Stimulated activated naive B cell treated with anti-CD40 and anti-IgM and Interleukin-4, amounts not matched to agents 10 μg/mL and 1 μg/mL and 100 μg/mL, for 72 hours (primary cell): ENCODE data around the gene ENTREP1.
"Not testable (repeated sequence)": the region's sequence is repeated elsewhere in the genome, so short reads cannot be mapped to it uniquely, and the experiment has no call there.

Experiments used
- ATAC-seq, 2 donors: fragments of 150-1000 bp; cut with Tn5 transposase; replicated peaks; 2 replicates each; pipeline ENCODE4 v1.10.0; 2021; ENCODE audit warnings: moderate library complexity in 1 of 2
- DNase-seq: peaks from one replicate; pipeline ENCODE4 v3.0.0; 2021
- H3K27ac Mint-ChIP-seq: one replicate; pipeline ENCODE4 v1.8.0; 2022; ENCODE audit warnings: mild to moderate bottlenecking, mixed read lengths
- H3K27me3 Mint-ChIP-seq, 2 donors: one replicate each; pipeline ENCODE4 v1.8.0; 2022; ENCODE audit warnings: mixed read lengths in 2 of 2
- H3K36me3 Mint-ChIP-seq, 2 donors: one replicate each; pipeline ENCODE4 v1.8.0; 2022; ENCODE audit warnings: mixed read lengths in 2 of 2, mild to moderate bottlenecking in 1 of 2
- H3K4me1 Mint-ChIP-seq, 2 donors: one replicate each; pipeline ENCODE4 v1.8.0; 2022; ENCODE audit warnings: mixed read lengths in 2 of 2, mild to moderate bottlenecking in 1 of 2
- H3K4me3 Mint-ChIP-seq, 2 donors: one replicate each; pipeline ENCODE4 v1.8.0; 2022; ENCODE audit warnings: mild to moderate bottlenecking in 2 of 2, mixed read lengths in 2 of 2, moderate library complexity in 1 of 2
- H3K9me3 Mint-ChIP-seq, 2 donors: one replicate each; pipeline ENCODE4 v1.8.0; 2022; ENCODE audit warnings: mixed read lengths in 2 of 2, mild to moderate bottlenecking in 1 of 2

Gene ENTREP1

DNA sequence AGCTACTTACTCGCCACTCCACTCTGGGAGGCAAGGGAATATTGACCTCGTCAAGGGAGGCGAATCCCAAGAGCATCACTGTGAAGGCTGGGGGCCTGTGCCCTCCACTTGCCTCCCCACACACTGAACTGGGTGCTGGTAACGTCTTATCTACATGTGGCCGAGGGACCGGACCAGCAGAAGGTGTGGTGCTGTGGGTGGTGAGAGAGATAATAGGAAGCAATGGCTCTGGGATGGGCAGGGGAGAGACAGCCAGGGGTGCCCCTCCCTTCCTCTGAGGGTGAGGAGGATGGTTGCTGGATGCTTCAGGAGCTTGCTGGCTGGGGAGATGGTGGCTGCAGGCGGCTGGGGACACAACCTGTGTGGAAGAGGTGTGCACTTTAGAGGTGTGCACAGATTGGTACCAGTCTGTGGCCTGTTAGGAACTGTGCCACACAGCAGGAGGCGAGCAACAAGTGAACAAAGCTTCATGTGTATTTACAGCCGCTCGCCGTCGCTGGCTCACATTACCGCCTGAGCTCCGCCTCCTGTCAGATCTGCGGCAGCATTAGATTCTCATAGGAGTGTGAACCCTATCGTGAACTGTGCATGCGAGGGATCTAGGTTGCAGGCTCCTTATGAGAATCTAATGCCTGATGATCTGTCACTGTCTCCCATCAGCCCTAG is 100.3 kb downstream of the ENTREP1 start:
- Mint-ChIP-seq H3K9me3 (no peaks in the 10 kb centered on the region), H3K4me1 (peaks cover 0 to 6% of the 10 kb centered on the region in 2 donors), H3K27me3 (peaks cover 10 to 35% of the 10 kb centered on the region in 2 donors), H3K36me3 (no peaks in the 10 kb centered on the region), H3K27ac (no peak overlapping the region), H3K4me3 (no peak overlapping the region)
- ATAC-seq (no peak), DNase-seq (no peak)

DNA sequence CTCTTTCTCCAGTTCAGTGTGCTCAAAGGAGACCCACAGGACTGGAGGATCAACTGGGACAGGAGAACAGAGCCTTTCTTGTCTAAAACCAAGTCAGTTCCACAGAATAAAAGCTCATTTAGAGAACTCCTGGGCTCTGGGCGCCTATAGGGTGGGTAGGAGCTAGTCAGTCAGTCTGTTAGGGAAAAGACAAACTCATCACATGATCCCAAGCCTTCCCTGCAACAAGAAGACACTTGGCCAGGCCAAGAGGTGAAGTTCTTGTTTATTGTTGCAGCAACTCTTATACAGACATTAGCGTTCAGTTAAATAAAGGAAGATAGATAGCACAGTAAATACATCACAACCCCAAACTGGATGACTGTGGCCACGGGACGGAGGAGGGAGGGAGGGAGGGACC is 102.3 kb downstream of the ENTREP1 start:
- Mint-ChIP-seq H3K27me3 (peaks cover 6 to 16% of the 10 kb centered on the region in 2 donors), H3K27ac (no peak overlapping the region), H3K36me3 (no peaks in the 10 kb centered on the region), H3K4me1 (peaks cover 0 to 2% of the 10 kb centered on the region in 2 donors), H3K4me3 (no peak overlapping the region), H3K9me3 (no peaks in the 10 kb centered on the region)
- DNase-seq (no peak), ATAC-seq (no peak)

DNA sequence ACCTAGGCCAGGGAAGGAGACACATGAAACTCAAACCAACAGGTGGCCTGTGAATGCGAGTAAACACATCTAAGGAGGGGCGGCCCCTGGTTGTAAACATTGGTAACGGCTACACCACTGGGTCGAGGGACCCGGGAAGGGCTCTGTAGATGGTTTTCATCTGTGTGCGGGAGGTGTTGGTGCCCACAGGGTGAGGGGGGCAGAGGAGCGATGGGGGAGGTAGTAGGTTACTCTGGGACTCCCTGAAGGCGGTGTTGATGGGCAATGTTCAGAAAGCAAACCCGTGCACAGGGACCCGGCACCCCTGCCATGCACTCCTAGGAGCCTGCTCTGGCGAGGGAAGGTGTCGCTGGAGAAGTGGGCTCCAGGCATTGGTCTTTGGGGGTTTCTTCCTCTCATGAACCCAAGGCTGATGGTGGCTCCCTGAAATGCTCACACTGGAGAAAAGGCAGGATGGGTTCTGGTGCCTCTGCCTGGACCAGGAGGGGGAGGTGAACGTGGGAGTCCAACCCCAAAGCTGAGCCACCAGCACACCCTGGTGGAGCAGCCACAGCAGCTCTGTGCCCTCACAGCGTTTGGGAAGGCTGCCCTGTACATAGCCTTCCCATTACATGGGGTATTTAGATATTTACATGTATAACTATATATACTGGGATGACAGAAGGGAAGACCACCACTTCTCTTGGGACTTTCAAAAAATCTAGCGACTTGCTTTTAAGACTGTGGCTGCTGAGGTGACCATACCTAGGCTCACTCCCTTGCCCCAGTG is 103.2 kb downstream of the ENTREP1 start:
- H3K4me3 Mint-ChIP-seq, result no peak overlapping the region
- ATAC-seq (no peak), DNase-seq (no peak)
- H3K36me3 Mint-ChIP-seq, result no peaks in the 10 kb centered on the region
- H3K27me3 Mint-ChIP-seq, result peaks cover 6 to 7% of the 10 kb centered on the region in 2 donors
- no peaks in the 10 kb centered on the region for H3K9me3 Mint-ChIP-seq
- no peak overlapping the region for H3K27ac Mint-ChIP-seq
- H3K4me1 Mint-ChIP-seq, result no peaks in the 10 kb centered on the region

DNA sequence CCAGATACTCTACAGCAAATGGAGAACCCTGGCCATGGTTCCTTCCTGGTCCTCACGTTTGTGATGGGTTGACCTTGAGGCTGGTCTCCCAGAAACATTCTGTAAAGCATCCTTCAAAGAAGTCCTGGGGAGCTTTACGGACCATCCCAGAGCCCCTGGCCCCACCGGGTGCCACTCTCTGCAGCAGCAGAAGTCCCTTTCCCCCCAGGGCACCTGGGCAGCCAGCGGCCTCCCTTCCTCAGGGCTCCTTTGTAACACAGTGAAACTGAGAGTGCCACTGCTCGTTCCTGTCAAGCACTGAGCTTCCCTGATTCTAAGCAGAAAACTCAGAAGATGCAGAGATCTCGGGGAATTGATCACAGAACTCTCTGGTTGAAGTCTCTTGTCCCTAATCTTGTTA is 104.3 kb downstream of the ENTREP1 start:
- no peak for ATAC-seq
- H3K36me3 Mint-ChIP-seq, result no peaks in the 10 kb centered on the region
- H3K27ac Mint-ChIP-seq, result no peak overlapping the region
- no peaks in the 10 kb centered on the region for H3K9me3 Mint-ChIP-seq
- DNase-seq, result no peak
- H3K27me3 Mint-ChIP-seq, result peaks cover 6% of the 10 kb centered on the region in 2 donors
- H3K4me1 Mint-ChIP-seq, result no peaks in the 10 kb centered on the region
- H3K4me3 Mint-ChIP-seq, result no peak overlapping the region

DNA sequence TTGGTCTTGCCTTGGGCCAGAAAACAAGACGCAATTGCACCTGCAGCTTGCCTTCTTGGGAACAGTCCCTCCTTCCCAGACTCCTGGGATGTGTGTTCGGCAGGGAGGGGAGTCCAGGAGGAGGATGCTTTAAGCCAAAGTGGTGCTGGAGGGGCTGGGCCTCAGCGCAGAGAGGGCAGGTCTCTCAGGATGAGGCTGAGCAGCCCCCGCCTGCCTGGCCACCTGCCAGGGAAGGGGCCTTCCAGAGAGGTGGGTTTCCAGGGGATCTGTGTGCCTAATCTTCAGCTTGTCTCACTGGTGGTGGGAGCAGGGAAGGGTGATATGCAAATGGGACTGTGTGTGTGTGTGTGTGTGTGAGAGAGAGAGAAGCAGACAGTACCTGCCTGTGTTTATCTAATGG is 105.2 kb downstream of the ENTREP1 start:
- no peaks in the 10 kb centered on the region for H3K36me3 Mint-ChIP-seq
- no peak for DNase-seq
- no peak overlapping the region for H3K27ac Mint-ChIP-seq
- ATAC-seq, result no peak
- no peaks in the 10 kb centered on the region for H3K4me1 Mint-ChIP-seq
- no peaks in the 10 kb centered on the region for H3K9me3 Mint-ChIP-seq
- H3K4me3 Mint-ChIP-seq, result no peak overlapping the region
- peaks cover 2% of the 10 kb centered on the region in 2 donors for H3K27me3 Mint-ChIP-seq

DNA sequence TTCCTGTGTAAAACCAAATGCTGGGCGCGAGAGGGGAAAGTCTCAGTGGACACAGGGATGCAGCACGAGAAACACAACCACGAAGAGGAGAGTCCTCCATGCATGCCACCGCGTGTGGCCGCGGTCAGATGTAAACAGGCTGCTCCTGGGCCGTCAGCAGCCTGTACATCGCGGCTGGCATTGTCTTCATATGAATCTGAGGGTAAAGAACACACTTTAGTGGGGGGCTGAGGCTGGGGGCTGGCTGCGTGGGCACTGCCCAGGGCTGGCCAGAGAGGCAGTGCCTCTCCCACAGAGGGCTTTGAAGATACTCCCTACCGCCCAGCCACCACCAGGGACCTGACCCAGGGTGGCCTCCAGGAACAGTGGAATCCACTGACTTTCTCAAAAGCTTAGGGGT is 106.2 kb downstream of the ENTREP1 start:
- DNase-seq, result no peak
- Mint-ChIP-seq H3K27me3 (no peaks in the 10 kb centered on the region), H3K4me1 (no peaks in the 10 kb centered on the region), H3K9me3 (no peaks in the 10 kb centered on the region), H3K4me3 (no peak overlapping the region), H3K27ac (no peak overlapping the region), H3K36me3 (no peaks in the 10 kb centered on the region)
- ATAC-seq, result no peak

DNA sequence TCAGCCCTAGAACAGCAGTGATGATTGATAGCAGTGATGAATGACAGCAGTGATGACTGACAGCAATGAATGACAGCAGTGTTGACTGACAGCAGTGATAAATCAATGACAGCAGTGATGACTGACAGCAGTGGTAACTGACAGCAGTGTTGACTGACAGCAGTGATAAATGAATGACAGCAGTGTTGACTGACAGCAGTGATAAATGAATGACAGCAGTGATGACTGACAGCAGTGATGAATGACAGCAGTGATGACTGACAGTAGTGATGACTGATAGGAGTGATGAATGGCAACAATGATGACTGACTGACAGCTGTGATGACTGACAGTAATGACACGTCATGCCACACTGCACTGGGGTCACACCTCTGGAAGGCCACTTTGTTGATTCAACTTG is 106.8 kb downstream of the ENTREP1 start:
- H3K27ac Mint-ChIP-seq, result no peak overlapping the region
- H3K27me3 Mint-ChIP-seq, result no peaks in the 10 kb centered on the region
- no peak overlapping the region for H3K4me3 Mint-ChIP-seq
- H3K36me3 Mint-ChIP-seq, result no peaks in the 10 kb centered on the region
- H3K9me3 Mint-ChIP-seq, result no peaks in the 10 kb centered on the region
- H3K4me1 Mint-ChIP-seq, result no peaks in the 10 kb centered on the region
- ATAC-seq, result no peak
- no peak for DNase-seq

DNA sequence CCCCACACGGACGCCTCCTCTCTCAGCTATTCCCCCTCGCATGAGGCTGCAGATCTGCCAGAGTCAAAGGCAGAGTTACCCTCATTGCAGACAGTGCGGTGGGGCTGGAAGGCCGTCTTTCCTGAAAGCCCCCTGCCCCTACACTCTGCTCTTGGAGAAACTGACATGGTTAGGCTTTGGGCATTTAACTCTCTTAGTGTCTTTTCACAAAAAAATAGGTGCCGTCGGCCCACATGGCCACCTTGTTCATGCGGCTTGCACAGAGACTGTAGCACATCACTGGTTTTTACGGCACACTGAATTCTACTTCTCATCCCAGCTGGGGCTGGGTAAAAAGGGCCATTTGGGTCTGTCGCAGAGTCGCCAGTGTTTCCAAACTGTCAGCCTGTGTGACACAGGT is 107.6 kb downstream of the ENTREP1 start:
- Mint-ChIP-seq H3K27ac (no peak overlapping the region), H3K36me3 (no peaks in the 10 kb centered on the region), H3K4me3 (no peak overlapping the region), H3K9me3 (no peaks in the 10 kb centered on the region), H3K27me3 (no peaks in the 10 kb centered on the region), H3K4me1 (no peaks in the 10 kb centered on the region)
- ATAC-seq (no peak), DNase-seq (no peak)

DNA sequence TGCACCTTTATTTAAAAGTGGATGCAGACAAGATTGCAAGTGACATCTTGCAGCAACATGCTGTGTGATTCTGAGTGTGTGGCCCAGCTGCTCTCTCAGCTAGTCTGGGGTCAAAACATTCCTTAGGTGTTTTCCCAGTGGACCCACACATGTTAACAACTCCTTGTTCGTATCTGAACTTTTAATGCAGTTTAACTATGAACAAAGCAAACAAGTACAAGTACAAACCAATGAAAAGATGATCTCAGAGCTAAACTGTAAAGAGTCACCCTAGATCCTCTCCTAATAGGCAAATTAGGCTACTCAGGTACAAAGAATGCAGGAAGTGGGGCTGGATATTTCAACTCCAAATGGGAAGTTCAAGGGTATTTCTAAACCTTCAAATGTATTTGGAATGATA is 108.4 kb downstream of the ENTREP1 start:
- Mint-ChIP-seq H3K4me1 (no peaks in the 10 kb centered on the region), H3K27ac (no peak overlapping the region), H3K4me3 (no peak overlapping the region), H3K36me3 (no peaks in the 10 kb centered on the region), H3K9me3 (no peaks in the 10 kb centered on the region), H3K27me3 (no peaks in the 10 kb centered on the region)
- ATAC-seq (no peak), DNase-seq (no peak)

DNA sequence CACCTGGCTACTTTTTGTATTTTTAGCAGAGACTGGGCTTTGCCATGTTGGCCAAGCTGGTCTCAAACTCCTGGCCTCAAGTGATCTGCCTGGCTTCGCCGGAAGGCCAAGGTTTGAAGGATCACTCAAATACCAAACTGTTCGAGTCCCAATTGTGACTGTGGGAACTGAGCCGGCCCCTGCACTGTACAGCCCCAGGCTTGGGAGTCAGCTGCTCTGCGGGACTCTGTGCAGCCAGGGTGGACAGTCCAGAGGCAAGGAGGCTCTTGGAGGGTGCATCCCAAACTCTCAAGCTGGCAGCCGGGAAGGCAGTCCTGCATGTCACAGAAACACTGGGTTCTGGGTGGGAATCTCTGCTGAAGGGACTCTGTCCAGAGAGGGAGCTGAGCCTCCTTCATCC is 109.0 kb downstream of the ENTREP1 start:
- Mint-ChIP-seq H3K4me3 (no peak overlapping the region), H3K36me3 (no peaks in the 10 kb centered on the region), H3K27ac (no peak overlapping the region), H3K9me3 (no peaks in the 10 kb centered on the region), H3K4me1 (no peaks in the 10 kb centered on the region), H3K27me3 (no peaks in the 10 kb centered on the region)
- DNase-seq, result no peak
- ATAC-seq, result no peak

DNA sequence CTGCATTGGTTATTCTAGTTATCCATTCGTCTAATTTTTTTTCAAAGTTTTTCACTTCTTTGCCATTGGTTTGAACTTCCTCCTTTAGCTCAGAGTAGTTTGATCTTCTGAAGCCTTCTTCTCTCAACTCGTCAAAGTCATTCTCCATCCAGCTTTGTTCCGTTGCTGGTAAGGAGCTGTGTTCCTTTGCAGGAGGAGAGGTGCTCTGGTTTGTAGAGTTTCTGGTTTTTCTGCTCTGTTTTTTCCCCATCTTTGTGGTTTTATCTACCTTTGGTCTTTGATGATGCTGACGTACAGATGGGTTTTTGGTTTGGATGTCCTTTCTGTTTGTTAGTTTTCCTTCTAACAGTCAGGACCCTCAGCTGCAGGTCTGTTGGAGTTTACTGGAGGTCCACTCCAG is 114.6 kb downstream of the ENTREP1 start:
- not testable (repeated sequence) for H3K27ac Mint-ChIP-seq, H3K36me3 Mint-ChIP-seq, H3K4me1 Mint-ChIP-seq, H3K4me3 Mint-ChIP-seq, H3K27me3 Mint-ChIP-seq, H3K9me3 Mint-ChIP-seq, ATAC-seq, DNase-seq

DNA sequence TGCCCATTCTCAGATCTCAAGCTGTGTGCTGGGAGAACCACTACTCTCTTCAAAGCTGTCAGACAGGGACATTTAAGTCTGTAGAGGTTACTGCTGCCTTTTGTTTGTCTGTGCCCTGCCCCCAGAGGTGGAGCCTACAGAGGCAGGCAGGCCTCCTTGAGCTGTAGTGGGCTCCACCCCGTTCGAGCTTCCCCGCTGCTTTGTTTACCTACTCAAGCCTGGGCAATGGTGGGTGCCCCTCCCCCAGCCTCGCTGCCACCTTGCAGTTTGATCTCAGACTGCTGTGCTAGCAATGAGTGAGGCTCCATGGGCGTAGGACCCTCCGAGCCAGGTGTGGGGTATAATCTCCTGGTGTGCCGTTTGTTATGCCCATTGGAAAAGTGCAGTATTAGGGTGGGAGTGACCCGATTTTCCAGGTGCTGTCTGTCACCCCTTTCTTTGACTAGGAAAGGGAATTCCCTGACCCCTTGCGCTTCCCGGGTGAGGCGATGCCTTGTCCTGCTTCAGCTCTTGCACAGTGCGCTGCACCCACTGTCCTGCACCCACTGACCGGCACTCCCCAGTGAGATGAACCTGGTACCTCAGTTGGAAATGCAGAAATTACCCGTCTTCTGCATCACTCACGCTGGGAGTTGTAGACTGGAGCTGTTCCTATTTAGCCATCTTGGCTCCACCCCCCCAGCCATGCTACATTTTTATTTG is 115.4 kb downstream of the ENTREP1 start:
- DNase-seq, ATAC-seq, H3K4me3 Mint-ChIP-seq, H3K4me1 Mint-ChIP-seq, H3K27ac Mint-ChIP-seq, H3K27me3 Mint-ChIP-seq, H3K9me3 Mint-ChIP-seq, H3K36me3 Mint-ChIP-seq: not testable (repeated sequence)
